Skin epidermis (tissue), 12 donors: ENCODE data around the gene PCBP3.
"Not testable (repeated sequence)": the region's sequence is repeated elsewhere in the genome, so short reads cannot be mapped to it uniquely, and the experiment has no call there.

Experiments
- H3K27ac ChIP-seq, 21 experiments: fragments of 200-600 bp; sonication (generic) in 11 of 21; one replicate each; pipeline ENCODE4 v1.5.0; 2020; ENCODE audit warnings: mild to moderate bottlenecking in 3 of 21, inconsistent platforms in 2 of 21, moderate library complexity in 2 of 21
- H3K4me3 ChIP-seq, 7 experiments: fragments of 200-600 bp; sonication (generic) in 2 of 7; one replicate each; pipeline ENCODE4 v1.5.0; 2020; ENCODE audit warnings: inconsistent platforms in 2 of 7, mild to moderate bottlenecking in 2 of 7, moderate library complexity in 1 of 7

The PCBP3 gene

GRCh38 chr21:45891388-45892155 lies 248.0 kb downstream of the PCBP3 start:
- H3K4me3 ChIP-seq, result no peak overlapping the region

GRCh38 chr21:45892156-45892915 lies 248.8 kb downstream of the PCBP3 start:
- Histone ChIP-seq H3K27ac (peak overlapping the region in 1 of 21 experiments; percentile 34), H3K4me3 (no peak overlapping the region)

More at GRCh38 chr21:45891388-45892155, 248.0 kb downstream of the PCBP3 start:
- H3K27ac ChIP-seq, result peak overlapping the region in 1 of 21 experiments; percentile 34

- Histone ChIP-seq H3K27ac (peak overlapping the region in 1 of 21 experiments; percentile 44), H3K4me3 (no peak overlapping the region)
Observed at GRCh38 chr21:45892916-45893739, 249.6 kb downstream of the PCBP3 start.

- Histone ChIP-seq H3K27ac (peak overlapping the region in 4 of 21 experiments; percentile 18 to 44 (median 32)), H3K4me3 (no peak overlapping the region)
Observed at GRCh38 chr21:45893740-45894449, 250.4 kb downstream of the PCBP3 start.

- H3K27ac ChIP-seq, result peak overlapping the region in 3 of 21 experiments; percentile 25 to 44 (median 38)
- H3K4me3 ChIP-seq, result no peak overlapping the region
Observed at GRCh38 chr21:45894450-45894825, 250.9 kb downstream of the PCBP3 start.

- H3K27ac ChIP-seq, result no peak overlapping the region
- no peak overlapping the region for H3K4me3 ChIP-seq
Observed at GRCh38 chr21:45894906-45895777, 251.6 kb downstream of the PCBP3 start.

- H3K27ac ChIP-seq, result no peak overlapping the region
- no peak overlapping the region for H3K4me3 ChIP-seq
Observed at GRCh38 chr21:45895778-45896370, 252.3 kb downstream of the PCBP3 start.

GRCh38 chr21:45896431-45896830 lies 252.9 kb downstream of the PCBP3 start:
- not testable (repeated sequence) for H3K4me3 ChIP-seq, H3K27ac ChIP-seq

- Histone ChIP-seq H3K4me3 (no peak overlapping the region), H3K27ac (no peak overlapping the region)
Observed at GRCh38 chr21:45897191-45898027, 253.9 kb downstream of the PCBP3 start.

GRCh38 chr21:45898028-45898350 lies 254.5 kb downstream of the PCBP3 start:
- no peak overlapping the region for H3K4me3 ChIP-seq

GRCh38 chr21:45898781-45899180 lies 255.3 kb downstream of the PCBP3 start:
- Histone ChIP-seq H3K4me3 (no peak overlapping the region), H3K27ac (no peak overlapping the region)

More at GRCh38 chr21:45898028-45898350, 254.5 kb downstream of the PCBP3 start:
- H3K27ac ChIP-seq, result no peak overlapping the region

GRCh38 chr21:45899317-45900033 lies 255.9 kb downstream of the PCBP3 start:
- no peak overlapping the region for H3K27ac ChIP-seq
- H3K4me3 ChIP-seq, result no peak overlapping the region

- Histone ChIP-seq H3K27ac (no peak overlapping the region), H3K4me3 (no peak overlapping the region)
Observed at GRCh38 chr21:45900034-45900868, 256.7 kb downstream of the PCBP3 start.

GRCh38 chr21:45901061-45901690 lies 257.7 kb downstream of the PCBP3 start:
- H3K27ac ChIP-seq, result no peak overlapping the region
- H3K4me3 ChIP-seq, result no peak overlapping the region

- Histone ChIP-seq H3K27ac (no peak overlapping the region), H3K4me3 (no peak overlapping the region)
Observed at GRCh38 chr21:45902292-45902995, 258.9 kb downstream of the PCBP3 start.
